Stimulated activated CD4-positive, alpha-beta T cell treated with anti-CD3 and anti-CD28 coated beads, Interleukin-4, amount 100 ng/mL, for 1 hour (primary cell): Measurements from ENCODE around the gene VPS9D1.

Source experiments
- DNase-seq: peaks from one replicate; pipeline ENCODE4 v3.0.0-alpha.2; 2020

The VPS9D1 gene

DNA sequence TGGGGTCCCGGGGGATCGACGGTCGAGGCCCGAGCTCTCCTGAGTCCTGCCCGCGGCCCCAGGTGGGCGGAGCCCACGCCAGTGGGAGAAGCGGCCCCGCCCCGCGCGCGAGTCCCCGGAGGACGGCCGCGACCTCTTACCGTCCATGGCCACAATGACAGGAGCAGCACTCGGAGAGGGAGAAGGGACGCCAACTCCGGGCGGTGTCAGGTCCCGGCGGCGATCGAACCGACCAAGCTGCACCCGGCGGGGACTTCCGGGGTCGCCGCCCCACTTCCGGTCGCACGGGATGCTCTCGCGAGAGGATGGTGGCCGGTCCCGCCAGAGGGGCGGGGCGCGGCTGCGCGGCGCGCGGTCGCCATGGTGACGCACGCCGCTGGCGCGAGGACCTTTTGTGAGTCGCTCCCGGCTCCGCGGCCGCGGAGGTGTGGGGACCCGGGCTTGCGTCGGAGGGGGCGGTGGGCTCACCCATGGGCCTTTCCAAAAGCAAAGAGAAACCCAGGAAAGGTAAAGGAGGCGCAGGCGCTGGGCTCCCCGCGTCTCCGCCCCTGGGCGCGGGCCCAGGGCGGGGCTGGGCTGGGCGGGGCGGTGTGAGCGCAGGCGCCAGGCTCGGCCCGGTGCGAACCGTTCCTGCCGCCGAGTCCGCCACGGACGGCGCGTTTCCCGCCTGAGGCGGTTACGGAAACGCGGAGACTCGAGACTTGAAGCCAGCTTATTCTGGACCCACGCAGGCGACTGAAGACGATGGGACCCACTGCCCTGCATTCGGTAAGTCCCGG is 63.1 kb downstream of the VPS9D1 start, which contains the start of the genes CHMP1A and SPATA33:
Gene CHMP1A (minus strand): TSS at position 267 of the 779 bp plus-strand sequence. CDS start 120 bp downstream, at position 147.
Gene SPATA33 (plus strand): TSS at position 395 of the 779 bp plus-strand sequence. CDS start 76 bp downstream, at position 471.
- DNase-seq: peak; percentile 92
